Smooth muscle cell (in vitro differentiated cells): ENCODE results near the gene PUM1. TPM values are rescaled to one million over a fixed set of nuclear protein-coding genes. Genes with fewer than 3 reads are reported as not detected.

Source experiments
- DNase-seq: peaks from one replicate; lab custom pipeline; 2025; ENCODE audit not compliant: unreplicated experiment; lab: John Stamatoyannopoulos, UW
- H2AFZ ChIP-seq: fragments of 200-600 bp; sonication (generic); 2 replicates; pipeline ENCODE4 v1.6.0; 2016; ENCODE audit warnings: antibody characterized with exemption, low read depth, mild to moderate bottlenecking
- H3F3A ChIP-seq: fragments of 200-600 bp; sonication (generic); 2 replicates; pipeline ENCODE4 v1.6.0; 2017; ENCODE audit warnings: antibody characterized with exemption, low read depth
- H3K27ac ChIP-seq: fragments of 200-600 bp; sonication (generic); 2 replicates; pipeline ENCODE4 v1.5.1; 2016; ENCODE audit warnings: low read depth, mild to moderate bottlenecking
- H3K27me3 ChIP-seq: fragments of 200-600 bp; sonication (generic); 2 replicates; pipeline ENCODE4 v1.6.1; 2016; ENCODE audit warnings: low read depth, mild to moderate bottlenecking
- H3K36me3 ChIP-seq: fragments of 200-600 bp; sonication (generic); 2 replicates; pipeline ENCODE4 v1.5.1; 2016; ENCODE audit warnings: low read depth
- H3K4me1 ChIP-seq: fragments of 200-600 bp; sonication (generic); 2 replicates; pipeline ENCODE4 v1.5.1; 2016; ENCODE audit warnings: low read depth
- H3K4me2 ChIP-seq: fragments of 200-600 bp; sonication (generic); 2 replicates; pipeline ENCODE4 v1.6.0; 2016; ENCODE audit warnings: mild to moderate bottlenecking
- H3K4me3 ChIP-seq: fragments of 200-600 bp; sonication (generic); 2 replicates; pipeline ENCODE4 v1.5.1; 2016; ENCODE audit warnings: mild to moderate bottlenecking
- H3K79me2 ChIP-seq: fragments of 200-600 bp; sonication (generic); 2 replicates; pipeline ENCODE4 v1.6.0; 2016; ENCODE audit warnings: low read depth, mild to moderate bottlenecking
- H3K9ac ChIP-seq: fragments of 200-600 bp; sonication (generic); 2 replicates; pipeline ENCODE4 v1.6.0; 2016; ENCODE audit warnings: low read depth
- H3K9me3 ChIP-seq: fragments of 200-600 bp; sonication (generic); replicated peaks from 2 replicates; pipeline ENCODE4 v1.5.1; 2016; ENCODE audit warnings: low read depth
- H4K20me1 ChIP-seq: fragments of 200-600 bp; sonication (generic); 2 replicates; pipeline ENCODE4 v1.6.0; 2016; ENCODE audit warnings: low read depth
- CTCF ChIP-seq: fragments of 200-600 bp; sonication (generic); IDR thresholded peaks from 2 replicates; pipeline ENCODE4 v1.5.1; 2017; ENCODE audit warnings: borderline replicate concordance, mild to moderate bottlenecking, antibody characterized with exemption; ENCODE audit not compliant: insufficient read depth, poor library complexity, severe bottlenecking
- WGBS: methylation state at CpG from one replicate; pipeline ENCODE4 v1.1.7; 2016; ENCODE audit warnings: low lambda C conversion rate; 5-methylcytosine and 5-hydroxymethylcytosine counted together
- polyA plus RNA-seq: library from polyadenylated mRNA; unstranded; fragments of >200 nt; fragmentation: Nextera tagmentation; extraction: Ambion mirVana; gene quantifications from 2 replicates; pipeline ENCODE4 v1.2.1, GENCODE V29; 2016
- total RNA-seq: library from RNA; depleted of rRNA; stranded (reverse); fragments of >200 nt; gene quantifications from 2 replicates; pipeline ENCODE4 v1.2.3, GENCODE V29; 2014

PUM1 gene
- total and polyA plus RNA-seq, 2 experiments from 2014 or later, result 49.0 to 78.2 TPM

- peaks cover 23% of the 10 kb centered on the region for H3F3A ChIP-seq
- peaks cover 4% of the 10 kb centered on the region for H3K4me1 ChIP-seq
- no peak for TF ChIP-seq CTCF
- no peak overlapping the region for H2AFZ ChIP-seq
- no peaks in the 10 kb centered on the region for H3K79me2 ChIP-seq
- no peaks in the 10 kb centered on the region for H3K9me3 ChIP-seq
- no peak overlapping the region for H3K4me2 ChIP-seq
- H3K36me3 ChIP-seq, result peaks cover 13% of the 10 kb centered on the region
- H3K4me3 ChIP-seq, result no peak overlapping the region
- H3K9ac ChIP-seq, result no peak overlapping the region
- no peaks in the 10 kb centered on the region for H3K27me3 ChIP-seq
- 56% methylated on average over 4 of the region's 4 CpGs for WGBS
- DNase-seq, result no peak
- H3K27ac ChIP-seq, result peak overlapping the region; percentile 32
- H4K20me1 ChIP-seq, result peaks cover 53% of the 10 kb centered on the region
Measured at GRCh38 chr1:30933874-30934252, 131.7 kb downstream of the PUM1 start.

- Histone ChIP-seq H3K4me1 (peaks cover 4% of the 10 kb centered on the region), H3K9me3 (no peaks in the 10 kb centered on the region), H3K27me3 (no peaks in the 10 kb centered on the region), H3K27ac (no peak overlapping the region), H3F3A (peaks cover 23% of the 10 kb centered on the region), H3K4me2 (no peak overlapping the region), H3K4me3 (no peak overlapping the region), H2AFZ (no peak overlapping the region), H3K79me2 (no peaks in the 10 kb centered on the region), H3K9ac (no peak overlapping the region), H3K36me3 (peaks cover 6% of the 10 kb centered on the region), H4K20me1 (peaks cover 26% of the 10 kb centered on the region)
- no peak for TF ChIP-seq CTCF
- DNase-seq, result no peak
- WGBS, result 89% methylated on average over 6 of the region's 6 CpGs
Measured at GRCh38 chr1:30930631-30931173, 134.8 kb downstream of the PUM1 start.

- peaks cover 4% of the 10 kb centered on the region for H3K4me1 ChIP-seq
- no peak overlapping the region for H3K9ac ChIP-seq
- H3K4me2 ChIP-seq, result no peak overlapping the region
- no peak overlapping the region for H2AFZ ChIP-seq
- DNase-seq, result no peak
- 88% methylated on average over 8 of the region's 8 CpGs for WGBS
- H3K4me3 ChIP-seq, result no peak overlapping the region
- no peaks in the 10 kb centered on the region for H3K27me3 ChIP-seq
- H3K79me2 ChIP-seq, result no peaks in the 10 kb centered on the region
- H4K20me1 ChIP-seq, result peaks cover 22% of the 10 kb centered on the region
- no peaks in the 10 kb centered on the region for H3K9me3 ChIP-seq
- no peak for TF ChIP-seq CTCF
- H3K36me3 ChIP-seq, result peaks cover 6% of the 10 kb centered on the region
- H3K27ac ChIP-seq, result no peak overlapping the region
- H3F3A ChIP-seq, result peaks cover 23% of the 10 kb centered on the region
Measured at GRCh38 chr1:30929944-30930525, 135.5 kb downstream of the PUM1 start.
